LNCAP (cell line): Measurements from ENCODE around the gene MICAL2.

Experiments used
- TF ChIP-seq, protein P1 (sequence below): fragments of 450-650 bp; IDR thresholded peaks from 2 replicates; pipeline ENCODE4 v1.5.1; 2017; ENCODE audit warnings: mild to moderate bottlenecking

MICAL2 gene

DNA sequence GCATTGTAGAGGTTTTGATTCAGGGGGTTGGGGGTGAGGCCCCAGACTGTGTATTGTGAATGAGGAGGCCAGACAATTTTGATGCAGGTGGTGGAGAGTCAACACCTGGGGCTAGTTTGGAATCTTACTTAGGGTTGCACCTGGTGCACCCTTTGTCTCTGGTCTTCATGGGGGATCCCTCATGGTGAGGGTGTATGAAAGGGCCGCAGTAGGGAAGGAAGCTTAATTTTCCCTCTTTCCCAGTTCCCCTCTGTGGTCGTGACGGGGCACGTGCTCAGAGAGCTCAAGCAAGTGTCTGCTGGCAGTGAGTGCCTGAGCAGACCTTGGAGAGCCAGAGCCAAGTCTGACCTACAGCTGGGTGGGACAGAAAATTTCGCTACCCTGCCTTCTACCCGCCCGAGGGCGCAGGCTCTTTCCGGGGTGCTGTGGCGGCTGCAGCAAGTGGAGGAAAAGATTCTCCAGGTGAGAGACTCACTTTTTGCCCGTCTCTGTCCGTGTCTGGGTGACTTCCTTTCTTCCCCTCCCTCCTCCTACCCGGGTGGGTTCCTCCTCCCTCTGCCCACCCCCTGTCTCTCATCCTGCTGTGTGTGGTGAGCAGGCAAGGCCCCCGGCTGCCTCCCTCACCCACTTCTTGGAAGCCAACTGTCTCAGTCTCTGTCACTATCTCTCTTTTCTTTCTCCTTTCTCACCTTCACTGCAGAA, 131.7 kb downstream of the MICAL2 start:
- TF ChIP-seq, protein P1, sequence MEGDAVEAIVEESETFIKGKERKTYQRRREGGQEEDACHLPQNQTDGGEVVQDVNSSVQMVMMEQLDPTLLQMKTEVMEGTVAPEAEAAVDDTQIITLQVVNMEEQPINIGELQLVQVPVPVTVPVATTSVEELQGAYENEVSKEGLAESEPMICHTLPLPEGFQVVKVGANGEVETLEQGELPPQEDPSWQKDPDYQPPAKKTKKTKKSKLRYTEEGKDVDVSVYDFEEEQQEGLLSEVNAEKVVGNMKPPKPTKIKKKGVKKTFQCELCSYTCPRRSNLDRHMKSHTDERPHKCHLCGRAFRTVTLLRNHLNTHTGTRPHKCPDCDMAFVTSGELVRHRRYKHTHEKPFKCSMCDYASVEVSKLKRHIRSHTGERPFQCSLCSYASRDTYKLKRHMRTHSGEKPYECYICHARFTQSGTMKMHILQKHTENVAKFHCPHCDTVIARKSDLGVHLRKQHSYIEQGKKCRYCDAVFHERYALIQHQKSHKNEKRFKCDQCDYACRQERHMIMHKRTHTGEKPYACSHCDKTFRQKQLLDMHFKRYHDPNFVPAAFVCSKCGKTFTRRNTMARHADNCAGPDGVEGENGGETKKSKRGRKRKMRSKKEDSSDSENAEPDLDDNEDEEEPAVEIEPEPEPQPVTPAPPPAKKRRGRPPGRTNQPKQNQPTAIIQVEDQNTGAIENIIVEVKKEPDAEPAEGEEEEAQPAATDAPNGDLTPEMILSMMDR, result no peak

DNA sequence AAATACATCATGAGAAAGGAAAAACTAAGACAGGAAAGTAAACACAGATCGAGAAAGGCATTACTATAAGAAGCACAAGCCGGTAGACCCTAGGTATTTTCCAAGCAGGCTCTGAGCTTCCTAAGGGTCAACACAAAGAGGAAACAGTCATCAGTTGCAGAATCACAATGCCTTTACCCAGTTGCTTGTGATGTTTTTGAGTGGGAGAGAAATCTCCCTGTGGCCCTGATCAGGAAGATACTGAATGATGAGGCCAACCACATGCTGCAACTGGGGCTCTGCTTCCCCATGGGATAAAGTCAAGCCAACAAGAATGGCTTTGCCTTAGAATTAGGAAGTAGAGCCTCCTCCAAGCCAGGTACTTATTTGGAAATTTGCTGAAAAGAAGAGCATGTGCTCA, 132.6 kb downstream of the MICAL2 start:
- TF ChIP-seq, protein P1, result no peak

DNA sequence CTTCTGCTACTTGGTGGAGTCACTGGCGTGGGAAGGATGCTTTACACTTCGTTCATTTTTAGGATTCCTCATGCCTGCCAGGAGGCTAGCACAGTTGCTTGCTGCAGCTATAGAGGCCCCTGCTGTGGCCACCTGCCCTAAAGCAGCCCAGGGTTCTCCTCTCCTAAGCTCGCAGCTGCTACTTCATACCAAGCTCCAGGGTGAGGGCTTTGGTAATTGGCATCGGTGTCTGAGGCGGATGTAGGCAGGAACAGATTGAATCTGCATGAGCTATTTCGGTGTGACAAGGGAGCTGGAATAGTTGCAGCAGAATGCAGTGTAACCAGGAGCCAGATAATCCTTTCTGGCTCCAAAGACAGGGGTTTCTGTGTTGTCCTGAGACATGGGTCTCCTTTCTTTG, 133.1 kb downstream of the MICAL2 start:
- TF ChIP-seq, protein P1, result no peak

DNA sequence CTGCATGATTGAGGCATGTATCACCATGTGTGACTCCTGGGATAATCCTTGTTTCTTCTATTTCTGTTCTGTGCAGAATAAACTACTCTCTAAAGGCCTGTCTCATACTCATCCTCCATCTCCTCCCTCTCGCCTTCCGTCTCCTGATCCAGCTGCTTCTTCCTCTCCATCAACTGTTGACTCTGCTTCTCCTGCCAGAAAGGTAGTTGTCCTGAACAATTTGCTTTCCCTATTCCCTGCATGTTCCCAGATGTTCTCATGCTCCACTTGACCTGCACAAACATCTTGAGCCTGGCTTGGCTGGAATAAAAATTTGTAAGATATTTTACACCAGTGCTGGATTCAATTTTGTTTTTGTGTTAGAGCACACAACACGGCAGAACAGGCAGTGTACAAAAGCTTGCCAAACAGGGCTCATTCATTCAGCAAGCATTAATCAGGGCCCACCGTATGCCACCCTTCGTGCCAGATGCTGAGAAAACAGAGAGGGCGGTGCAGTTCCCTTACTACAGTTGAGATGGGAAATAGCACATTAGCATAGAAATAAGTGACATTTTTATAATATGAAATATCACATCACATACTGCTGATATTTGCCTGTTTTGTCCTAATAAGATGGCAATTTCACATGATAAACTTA, 133.6 kb downstream of the MICAL2 start:
- TF ChIP-seq, protein P1, result no peak

DNA sequence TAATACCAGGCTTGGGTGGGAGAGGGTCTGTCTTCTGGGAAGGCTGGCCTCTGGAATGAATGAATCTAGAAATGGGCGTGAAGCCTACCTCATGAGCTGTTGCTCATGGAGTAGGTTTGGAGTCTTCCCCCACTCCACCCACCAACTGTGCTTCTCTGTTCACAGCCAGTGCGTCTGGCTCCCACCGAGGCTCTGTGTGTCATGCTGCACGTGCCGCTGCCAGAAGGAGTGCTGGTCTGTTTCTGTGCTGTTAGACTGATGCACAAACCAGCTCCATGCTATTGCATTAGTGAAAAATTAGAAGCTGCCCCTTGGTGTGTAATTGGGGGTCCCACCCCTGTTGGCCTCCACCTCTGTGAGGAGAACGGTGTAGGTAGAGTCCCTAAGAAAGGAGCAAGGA, 134.7 kb downstream of the MICAL2 start:
- TF ChIP-seq, protein P1, result no peak

DNA sequence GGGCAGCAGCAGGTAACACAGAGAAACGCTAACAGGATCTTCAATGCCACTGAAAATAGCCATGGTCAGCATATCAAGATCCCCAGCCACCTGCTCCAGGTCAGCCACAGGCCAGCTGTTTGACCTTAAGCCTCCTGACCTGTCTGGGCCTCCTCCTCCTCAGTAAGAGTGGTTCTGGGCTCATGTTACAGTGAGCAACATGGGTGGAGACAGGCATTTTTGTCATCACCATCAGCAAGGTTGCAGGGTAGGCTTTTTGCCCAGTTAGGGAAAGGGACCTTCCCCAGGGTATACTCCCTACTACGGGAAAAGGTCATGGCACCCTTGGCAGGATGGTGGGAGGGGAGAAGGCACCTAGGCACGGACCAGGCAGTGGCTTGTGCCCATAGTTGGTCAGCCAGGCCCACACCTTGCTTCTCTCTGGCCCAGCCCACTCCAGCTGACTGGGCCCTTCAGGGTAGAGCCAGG, 135.2 kb downstream of the MICAL2 start:
- TF ChIP-seq, protein P1, result no peak

DNA sequence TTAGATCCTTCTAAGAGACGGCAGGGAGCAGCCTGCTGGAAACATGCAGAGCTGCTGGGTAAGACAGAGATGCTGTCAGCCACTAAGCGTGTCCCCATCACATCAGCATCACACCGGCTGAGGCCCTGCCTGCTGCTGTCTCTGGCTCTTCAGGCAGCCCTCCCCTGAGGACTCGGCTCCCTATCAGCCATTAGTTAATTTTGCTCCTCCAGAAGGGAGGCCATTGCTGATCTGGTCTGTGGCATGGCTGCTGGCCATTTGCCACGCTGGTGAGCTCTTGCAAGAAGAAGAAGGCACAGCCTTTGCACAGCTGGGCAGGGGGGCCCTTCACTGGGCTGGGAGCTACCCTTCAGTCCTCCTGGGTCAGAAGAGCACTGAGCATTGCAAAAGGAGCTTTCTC, 135.8 kb downstream of the MICAL2 start:
- TF ChIP-seq, protein P1, result no peak
